Heart left ventricle (tissue), 16 donors: ENCODE measurements around the gene MAP3K4. TPM values are rescaled to one million over a fixed set of nuclear protein-coding genes. Genes with fewer than 3 reads are reported as not detected.

ENCODE experiments used
- ATAC-seq, 4 donors: fragments of 200-7000 bp; cut with Tn5 transposase; one replicate each; pipeline ENCODE4 v1.9.1; 2020 to 2022; ENCODE audit warnings: moderate library complexity in 4 of 4, mild to moderate bottlenecking in 3 of 4, moderate number of reproducible peaks in 1 of 4
- DNase-seq, 5 donors: peaks; one replicate each; pipeline ENCODE4 v3.0.0-alpha.2; 2020
- H3K27ac ChIP-seq, 12 donors: fragments of 200-600 bp; sonication (generic) in 4 of 12; one replicate each; pipeline versions ENCODE4 v1.5.0 to v1.8.0; 2016 to 2022; ENCODE audit warnings: mild to moderate bottlenecking in 2 of 12
- H3K27me3 ChIP-seq, 9 donors: fragments of 200-600 bp; sonication (generic) in 2 of 9; one replicate each; pipeline versions ENCODE4 v1.5.1 to v1.8.0; 2016 to 2022; ENCODE audit warnings: mild to moderate bottlenecking in 3 of 9
- H3K36me3 ChIP-seq, 9 donors: fragments of 200-600 bp; sonication (generic) in 2 of 9; one replicate each; pipeline versions ENCODE4 v1.5.0 to v1.8.0; 2018 to 2022; ENCODE audit warnings: mild to moderate bottlenecking in 2 of 9
- H3K4me1 ChIP-seq, 12 donors: fragments of 200-600 bp; sonication (generic) in 4 of 12; one replicate each; pipeline versions ENCODE4 v1.5.0 to v1.8.0; 2016 to 2022; ENCODE audit warnings: mild to moderate bottlenecking in 3 of 12
- H3K4me3 ChIP-seq, 12 donors: fragments of 200-600 bp; sonication (generic) in 4 of 12; one replicate each; pipeline versions ENCODE4 v1.5.0 to v1.8.0; 2017 to 2022; ENCODE audit warnings: mild to moderate bottlenecking in 9 of 12, moderate library complexity in 4 of 12
- H3K9me3 ChIP-seq, 12 donors: fragments of 200-600 bp; sonication (generic) in 4 of 12; one replicate each; pipeline versions ENCODE4 v1.5.0 to v1.8.0; 2016 to 2022; ENCODE audit warnings: mild to moderate bottlenecking in 1 of 12
- POLR2A ChIP-seq, 2 donors: fragments of 450-650 bp; IDR thresholded peaks; one replicate each; pipeline ENCODE4 v1.6.1; 2017; ENCODE audit warnings: antibody characterized with exemption in 2 of 2, mild to moderate bottlenecking in 2 of 2, moderate library complexity in 2 of 2
- WGBS, 4 donors: extraction: QIAGEN DNeasy Blood & Tissue Kit in 2 of 4; methylation state at CpG; one replicate each; pipeline versions ENCODE4 v1.1.5 to v1.1.7; 2013 to 2018; 5-methylcytosine and 5-hydroxymethylcytosine counted together
- intact Hi-C, 10 donors: fragments of 100-400 bp; cut with DNase I; formaldehyde crosslinking; loops; one replicate each; pipeline versions ENCODE4 v1.11.1 to v1.14.2; 2022
- polyA plus RNA-seq, 2 donors: library from polyadenylated mRNA; stranded (reverse); fragments of 200-250 nt; gene quantifications; one replicate each; pipeline ENCODE4 v1.2.3, GENCODE V29; 2013
- total RNA-seq, 9 donors: library from RNA; depleted of rRNA in 2 of 9; stranded (reverse); fragments of >200 nt in 2 of 9; fragmentation: NEBNext Ultra II Directional in 3 of 9; extraction: Animal tissue kit (Norgen Biotek cat#: 25700) in 3 of 9; gene quantifications; one replicate each; pipeline versions ENCODE4 v1.1.0 to v1.2.4, GENCODE V29; 2016 to 2023
- TF ChIP-seq, protein P1 (sequence below), 12 donors: fragments of 200-600 bp; sonication (generic) in 4 of 12; IDR thresholded peaks; one replicate each; pipeline versions ENCODE4 v1.5.0 to v1.8.0; 2018 to 2022; ENCODE audit warnings: antibody characterized with exemption in 12 of 12, mild to moderate bottlenecking in 5 of 12
- donor health status: ischemic (EF 13 %, LVEDD 7.1; RV severe dilation, severe dysfunction).
- donor health status: healthy with polysubstance abuse.
- donor health status: DM: no; HTN: yes; CAD: no.
- donor health status: DM: no; HTN: no; CAD: no.
- donor health status: ischemic (EF 25% LVEDD 6.9; RV normal size, moderate dysfunction).
- donor health status: ischemic (EF 25% LVEDD 5.7; RV mildly dilated, moderate dysfunction).
- donor health status: healthy.
- donor health status: DM: yes; HTN: yes; CAD: no.
- donor health status: ischemic (EF 35%, LVEDD 5.7; RV mildly dilated, moderate dysfunction).
- donor health status: nonischemic (EF 11% LVEDD 7.7; RV severe dilation, severe dysfunction).
- donor health status: DM: yes; HTN: yes; CAD: no.
- donor health status: PGD.
- donor health status: ischemic (EF 29% LVEDD 5.4; RV normal size, mild dysfunction).
- donor health status: nonischemic (EF 23%, LVEDD 6.1; RV moderate dilation, normal function).

MAP3K4 gene
- total and polyA plus RNA-seq, 11 donors: 9.2 to 39.1 (median 28.4) TPM

DNA sequence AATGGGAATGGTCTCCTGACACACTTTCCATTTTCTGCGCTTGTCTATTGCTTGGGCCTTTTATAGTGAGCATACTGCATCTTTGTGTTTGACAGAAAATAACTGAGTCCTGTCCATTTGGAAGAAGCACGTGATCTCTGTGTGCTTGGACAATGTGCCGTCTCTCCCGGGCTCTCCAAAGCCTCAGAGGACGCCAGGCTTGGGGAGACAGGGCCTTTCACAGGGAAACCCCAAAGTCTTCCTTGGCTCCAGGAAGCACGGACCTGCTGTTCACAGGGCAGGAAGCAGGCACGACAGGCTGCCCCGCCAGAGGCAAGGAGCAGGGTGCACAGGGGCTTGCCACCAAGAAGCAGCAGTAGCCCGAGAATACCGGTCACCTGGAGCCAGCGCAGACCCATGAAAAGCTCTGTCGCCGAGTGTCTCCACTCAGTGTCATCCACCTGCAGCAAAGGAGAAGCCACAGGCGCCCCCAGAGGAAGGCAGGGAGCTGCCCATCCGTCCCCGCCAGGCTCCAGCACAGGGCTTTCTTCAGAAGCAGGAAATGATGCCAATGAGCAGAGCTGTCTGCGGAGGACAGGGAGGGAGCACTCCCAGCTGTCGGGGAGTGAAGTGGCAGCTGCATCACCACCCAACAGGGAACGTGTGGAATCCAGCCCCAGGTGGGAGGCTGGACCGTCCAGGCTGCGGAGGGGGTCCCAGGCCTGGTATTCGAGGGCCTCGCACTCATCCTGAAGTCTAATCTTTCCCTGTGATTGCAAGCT, 147.2 kb downstream of the MAP3K4 start:
- no peak overlapping the region for H3K4me3 ChIP-seq
- H3K4me1 ChIP-seq: peaks cover 0 to 10% (median 0%) of the 10 kb centered on the region in 12 donors
- intact Hi-C loops: no loop called here
- DNase-seq (no peak), ATAC-seq (no peak)
- H3K9me3 ChIP-seq: no peaks in the 10 kb centered on the region
- H3K27ac ChIP-seq: no peak overlapping the region
- TF ChIP-seq, protein P1, sequence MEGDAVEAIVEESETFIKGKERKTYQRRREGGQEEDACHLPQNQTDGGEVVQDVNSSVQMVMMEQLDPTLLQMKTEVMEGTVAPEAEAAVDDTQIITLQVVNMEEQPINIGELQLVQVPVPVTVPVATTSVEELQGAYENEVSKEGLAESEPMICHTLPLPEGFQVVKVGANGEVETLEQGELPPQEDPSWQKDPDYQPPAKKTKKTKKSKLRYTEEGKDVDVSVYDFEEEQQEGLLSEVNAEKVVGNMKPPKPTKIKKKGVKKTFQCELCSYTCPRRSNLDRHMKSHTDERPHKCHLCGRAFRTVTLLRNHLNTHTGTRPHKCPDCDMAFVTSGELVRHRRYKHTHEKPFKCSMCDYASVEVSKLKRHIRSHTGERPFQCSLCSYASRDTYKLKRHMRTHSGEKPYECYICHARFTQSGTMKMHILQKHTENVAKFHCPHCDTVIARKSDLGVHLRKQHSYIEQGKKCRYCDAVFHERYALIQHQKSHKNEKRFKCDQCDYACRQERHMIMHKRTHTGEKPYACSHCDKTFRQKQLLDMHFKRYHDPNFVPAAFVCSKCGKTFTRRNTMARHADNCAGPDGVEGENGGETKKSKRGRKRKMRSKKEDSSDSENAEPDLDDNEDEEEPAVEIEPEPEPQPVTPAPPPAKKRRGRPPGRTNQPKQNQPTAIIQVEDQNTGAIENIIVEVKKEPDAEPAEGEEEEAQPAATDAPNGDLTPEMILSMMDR (IDR thresholded peaks at IDR 0.05): no peak
- TF ChIP-seq POLR2A (IDR thresholded peaks at IDR 0.05): no peak
- no peaks in the 10 kb centered on the region for H3K27me3 ChIP-seq
- 92 to 95% (median 93%) methylated on average over 20 to 23 of the region's 23 CpGs for WGBS, 4 donors
- H3K36me3 ChIP-seq: peaks cover 0 to 33% (median 15%) of the 10 kb centered on the region in 9 donors

DNA sequence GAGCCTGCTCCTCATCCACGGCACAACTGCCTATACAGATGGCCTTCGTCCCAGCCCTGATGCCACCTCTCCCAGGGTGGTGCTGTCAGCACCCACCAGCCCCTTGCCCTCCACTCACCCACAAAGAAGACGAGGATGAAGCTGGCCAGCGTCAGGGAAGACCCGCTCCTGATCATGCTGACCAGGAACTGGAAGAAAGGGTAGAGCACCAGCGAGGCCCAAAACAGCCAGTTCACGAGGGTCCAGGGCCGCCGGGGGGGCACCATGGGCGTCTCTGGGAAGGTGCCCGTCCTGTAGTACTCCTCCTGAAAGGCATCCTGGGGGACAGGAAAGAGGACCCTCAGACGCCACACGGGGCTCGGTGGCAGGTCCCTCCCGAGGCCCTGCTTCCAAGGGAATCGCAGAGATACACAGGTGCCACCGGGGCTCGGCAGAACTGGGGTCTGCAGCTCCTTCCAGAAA, 147.8 kb downstream of the MAP3K4 start:
- ATAC-seq: no peak
- peaks cover 0 to 33% (median 15%) of the 10 kb centered on the region in 9 donors for H3K36me3 ChIP-seq
- no peaks in the 10 kb centered on the region for H3K27me3 ChIP-seq
- no peak for DNase-seq
- WGBS, 4 donors: 75 to 96% (median 93%) methylated on average over 10 to 18 of the region's 18 CpGs
- H3K4me1 ChIP-seq: peaks cover 0 to 10% (median 0%) of the 10 kb centered on the region in 12 donors
- no peaks in the 10 kb centered on the region for H3K9me3 ChIP-seq
- H3K4me3 ChIP-seq: no peak overlapping the region
- TF ChIP-seq, protein P1 (IDR thresholded peaks at IDR 0.05): no peak
- TF ChIP-seq POLR2A (IDR thresholded peaks at IDR 0.05): no peak
- intact Hi-C loops: no loop called here
- no peak overlapping the region for H3K27ac ChIP-seq

DNA sequence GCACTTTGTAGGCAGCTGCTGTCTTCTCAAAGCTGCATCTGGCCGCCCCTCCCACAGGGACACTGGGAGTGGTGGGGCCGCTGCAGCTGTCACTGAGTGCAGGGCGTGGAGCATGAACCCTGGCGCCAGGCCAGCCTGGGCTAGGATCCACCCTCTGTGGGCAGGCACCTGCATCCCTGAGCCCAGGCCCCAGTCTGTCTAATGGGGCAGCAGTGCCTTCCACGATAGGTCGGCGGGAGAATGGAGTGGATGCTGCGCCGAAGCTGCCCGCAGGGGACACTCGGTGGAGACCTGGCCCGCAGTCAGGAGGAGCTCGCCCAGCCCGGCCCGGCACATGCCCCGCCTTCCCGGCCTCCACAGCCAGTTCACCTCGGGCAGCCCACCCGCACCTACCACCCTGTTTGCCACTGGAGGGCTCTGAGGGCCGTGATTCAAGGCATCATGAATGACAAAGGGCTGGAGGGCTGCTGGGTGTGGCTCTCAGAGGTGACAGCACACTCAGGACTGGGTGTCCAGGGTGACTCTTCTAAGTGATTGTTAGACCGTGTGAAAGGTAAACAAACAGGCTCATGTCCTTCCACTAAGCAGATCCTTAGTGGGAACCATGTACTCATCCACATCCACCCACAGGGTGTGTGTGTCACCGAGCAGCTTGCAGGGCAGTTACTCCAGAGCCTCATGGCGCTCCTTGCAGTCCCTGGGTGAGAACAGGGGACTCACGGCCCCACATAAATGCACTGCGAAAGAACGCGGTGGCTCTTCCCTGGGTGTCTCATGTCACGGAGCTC, 148.4 kb downstream of the MAP3K4 start:
- ATAC-seq (peak in 3 of 4 donors; percentile 38 to 55 (median 40)), DNase-seq (peak in 1 of 5 donors; percentile 56)
- WGBS, 4 donors: 51 to 94% (median 91%) methylated on average over 9 to 28 of the region's 28 CpGs
- peaks cover 0 to 33% (median 15%) of the 10 kb centered on the region in 9 donors for H3K36me3 ChIP-seq
- H3K27me3 ChIP-seq: no peaks in the 10 kb centered on the region
- TF ChIP-seq, protein P1 (IDR thresholded peaks at IDR 0.05): no peak
- TF ChIP-seq POLR2A (IDR thresholded peaks at IDR 0.05): no peak
- H3K4me1 ChIP-seq: peaks cover 0 to 10% (median 0%) of the 10 kb centered on the region in 12 donors
- H3K4me3 ChIP-seq: no peak overlapping the region
- H3K9me3 ChIP-seq: no peaks in the 10 kb centered on the region
- H3K27ac ChIP-seq: no peak overlapping the region
- intact Hi-C loops: loop anchor here in 1 of 10 donors (10.0 kb wide), 1 partner anchor 235 kb away; no protein-coding TSS in a partner anchor

DNA sequence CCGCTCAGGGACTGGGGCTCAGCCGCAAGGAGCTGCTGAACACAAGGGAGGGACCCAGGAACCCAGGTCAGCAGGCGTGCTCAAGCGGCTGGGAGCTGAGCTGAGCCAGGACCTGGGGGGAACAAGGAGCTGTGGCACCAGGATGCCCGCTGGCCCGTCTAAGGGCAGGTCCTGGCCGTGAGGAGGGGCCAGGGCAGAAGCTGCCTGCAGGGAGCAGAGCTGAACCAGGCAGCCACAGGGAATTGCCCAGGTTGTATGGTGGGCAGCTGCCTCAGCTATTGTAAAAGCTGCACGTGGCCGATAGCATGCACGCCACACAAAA, 148.9 kb downstream of the MAP3K4 start:
- H3K4me1 ChIP-seq: peaks cover 0 to 10% (median 0%) of the 10 kb centered on the region in 12 donors
- TF ChIP-seq, protein P1 (IDR thresholded peaks at IDR 0.05): no peak
- TF ChIP-seq POLR2A (IDR thresholded peaks at IDR 0.05): no peak
- H3K36me3 ChIP-seq: peaks cover 0 to 33% (median 12%) of the 10 kb centered on the region in 9 donors
- no peak overlapping the region for H3K4me3 ChIP-seq
- no peaks in the 10 kb centered on the region for H3K9me3 ChIP-seq
- ATAC-seq (no peak), DNase-seq (no peak)
- no peak overlapping the region for H3K27ac ChIP-seq
- intact Hi-C loops: loop anchor here in 1 of 10 donors (10.0 kb wide), 1 partner anchor 234 kb away; no protein-coding TSS in a partner anchor
- WGBS, 4 donors: 82 to 97% (median 92%) methylated on average over 3 to 10 of the region's 10 CpGs
- H3K27me3 ChIP-seq: no peaks in the 10 kb centered on the region
